Hepatocyte (in vitro differentiated cells): Measurements from ENCODE around the gene DCDC1. TPM values are rescaled to one million over a fixed set of nuclear protein-coding genes. Genes with fewer than 3 reads are reported as not detected.

Source experiments
- DNase-seq: peaks from one replicate; pipeline ENCODE4 v3.0.0-alpha.2; 2016; ENCODE audit warnings: low spot score
- H2AFZ ChIP-seq: fragments of 200-600 bp; sonication (generic); 2 replicates; pipeline ENCODE4 v1.6.0; 2016; ENCODE audit warnings: antibody characterized with exemption, mild to moderate bottlenecking
- H3K27ac ChIP-seq: fragments of 200-600 bp; sonication (generic); 2 replicates; pipeline ENCODE4 v1.5.1; 2016; ENCODE audit warnings: mild to moderate bottlenecking
- H3K27me3 ChIP-seq: fragments of 200-600 bp; sonication (generic); 2 replicates; pipeline ENCODE4 v1.6.1; 2016
- H3K36me3 ChIP-seq: fragments of 200-600 bp; sonication (generic); replicated peaks from 2 replicates; pipeline ENCODE4 v1.5.1; 2016; ENCODE audit warnings: low read depth; ENCODE audit not compliant: insufficient read depth
- H3K4me1 ChIP-seq: fragments of 200-600 bp; sonication (generic); 2 replicates; pipeline ENCODE4 v1.5.1; 2016; ENCODE audit warnings: mild to moderate bottlenecking, moderate library complexity; ENCODE audit not compliant: insufficient read depth
- H3K4me2 ChIP-seq: fragments of 200-600 bp; sonication (generic); 2 replicates; pipeline ENCODE4 v1.6.0; 2016
- H3K4me3 ChIP-seq: fragments of 200-600 bp; sonication (generic); 2 replicates; pipeline ENCODE4 v1.5.1; 2016; ENCODE audit warnings: mild to moderate bottlenecking
- H3K79me2 ChIP-seq: fragments of 200-600 bp; sonication (generic); 2 replicates; pipeline ENCODE4 v1.6.0; 2017; ENCODE audit warnings: mild to moderate bottlenecking
- H3K9me2 ChIP-seq: fragments of 200-600 bp; sonication (generic); replicated peaks from 2 replicates; pipeline ENCODE4 v1.6.0; 2017; ENCODE audit warnings: mild to moderate bottlenecking; ENCODE audit not compliant: insufficient read depth
- H3K9me3 ChIP-seq: fragments of 200-600 bp; sonication (generic); 2 replicates; pipeline ENCODE4 v1.5.1; 2016; ENCODE audit warnings: low read depth, mild to moderate bottlenecking
- H4K20me1 ChIP-seq: fragments of 200-600 bp; sonication (generic); 2 replicates; pipeline ENCODE4 v1.6.0; 2016; ENCODE audit warnings: mild to moderate bottlenecking; ENCODE audit not compliant: insufficient read depth, poor library complexity, severe bottlenecking
- EZH2 ChIP-seq: fragments of 200-600 bp; sonication (generic); IDR thresholded peaks from 2 replicates; pipeline ENCODE4 v1.6.1; 2016; ENCODE audit warnings: antibody characterized with exemption, mild to moderate bottlenecking, borderline replicate concordance
- EZH2phosphoT487 ChIP-seq: fragments of 200-600 bp; sonication (generic); IDR thresholded peaks from one replicate; pipeline ENCODE4 v1.6.1; 2018; ENCODE audit warnings: antibody characterized with exemption, mild to moderate bottlenecking, low read depth, moderate library complexity; ENCODE audit not compliant: unreplicated experiment, severe bottlenecking
- WGBS: methylation state at CpG from one replicate; pipeline ENCODE4 v1.1.6; 2016; ENCODE audit warnings: low lambda C conversion rate; ENCODE audit errors: missing lambda C conversion rate; 5-methylcytosine and 5-hydroxymethylcytosine counted together
- polyA plus RNA-seq: library from polyadenylated mRNA; unstranded; fragments of >200 nt; fragmentation: Nextera tagmentation; extraction: Ambion mirVana; gene quantifications from 2 replicates; pipeline ENCODE4 v1.2.1, GENCODE V29; 2016
- total RNA-seq: library from RNA; depleted of rRNA; stranded (reverse); fragments of >200 nt; gene quantifications from 2 replicates; pipeline ENCODE4 v1.2.3, GENCODE V29; 2014
- TF ChIP-seq, protein P1 (sequence below): fragments of 200-600 bp; sonication (generic); IDR thresholded peaks from 2 replicates; pipeline ENCODE4 v1.5.1; 2016; ENCODE audit warnings: antibody characterized with exemption, mild to moderate bottlenecking; ENCODE audit not compliant: poor library complexity

DCDC1 gene
- total and polyA plus RNA-seq, 2 experiments from 2014 or later, result 0.63 to 1.9 TPM

DNA sequence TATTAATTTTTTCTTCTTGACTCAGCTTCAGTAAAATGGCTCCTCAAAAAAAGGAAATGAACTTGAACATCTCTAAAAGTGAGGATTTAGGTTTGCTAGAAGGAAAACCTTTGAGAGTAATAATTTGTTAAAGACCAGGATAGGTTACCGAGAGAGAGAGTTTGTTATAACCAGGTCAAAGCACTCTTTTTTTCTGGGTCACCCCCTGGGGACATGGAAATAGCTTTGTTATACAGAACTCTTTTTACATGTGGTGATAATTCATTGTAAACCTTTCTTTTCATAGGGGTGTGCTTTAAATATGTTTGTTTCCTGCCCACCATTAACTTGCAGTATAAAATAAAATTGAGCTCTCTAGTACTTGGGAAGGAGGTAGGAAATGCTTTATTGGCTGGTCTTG lies 47.8 kb upstream of the DCDC1 start:
- peaks cover 3% of the 10 kb centered on the region for H3K9me2 ChIP-seq
- H3K27ac ChIP-seq, result no peak overlapping the region

DNA sequence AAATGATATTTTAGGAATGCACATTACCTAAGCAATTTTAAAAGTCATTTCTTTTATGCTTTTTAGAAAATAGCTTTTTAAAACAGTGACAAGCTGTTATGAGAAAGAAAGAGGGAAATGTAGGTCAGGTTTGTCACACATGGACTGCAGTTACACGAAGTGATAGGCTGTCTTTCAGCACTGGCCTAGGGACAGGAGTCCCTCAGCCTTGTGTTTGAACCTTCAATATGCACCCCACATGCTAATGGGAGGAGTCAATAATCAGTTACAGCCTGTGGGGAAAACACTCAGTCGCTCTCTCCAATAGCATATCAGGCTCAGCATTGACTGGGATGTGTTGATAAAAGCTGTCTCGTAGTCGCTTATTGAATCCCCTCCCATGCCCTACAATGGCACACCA lies 45.9 kb upstream of the DCDC1 start:
- WGBS, result 95% methylated on average over 4 of the region's 4 CpGs
- no peak overlapping the region for H3K27ac ChIP-seq
- no peaks in the 10 kb centered on the region for H3K9me3 ChIP-seq
- H3K4me3 ChIP-seq, result no peak overlapping the region
- H3K4me2 ChIP-seq, result no peak overlapping the region
- no peak for TF ChIP-seq EZH2
- TF ChIP-seq, protein P1, sequence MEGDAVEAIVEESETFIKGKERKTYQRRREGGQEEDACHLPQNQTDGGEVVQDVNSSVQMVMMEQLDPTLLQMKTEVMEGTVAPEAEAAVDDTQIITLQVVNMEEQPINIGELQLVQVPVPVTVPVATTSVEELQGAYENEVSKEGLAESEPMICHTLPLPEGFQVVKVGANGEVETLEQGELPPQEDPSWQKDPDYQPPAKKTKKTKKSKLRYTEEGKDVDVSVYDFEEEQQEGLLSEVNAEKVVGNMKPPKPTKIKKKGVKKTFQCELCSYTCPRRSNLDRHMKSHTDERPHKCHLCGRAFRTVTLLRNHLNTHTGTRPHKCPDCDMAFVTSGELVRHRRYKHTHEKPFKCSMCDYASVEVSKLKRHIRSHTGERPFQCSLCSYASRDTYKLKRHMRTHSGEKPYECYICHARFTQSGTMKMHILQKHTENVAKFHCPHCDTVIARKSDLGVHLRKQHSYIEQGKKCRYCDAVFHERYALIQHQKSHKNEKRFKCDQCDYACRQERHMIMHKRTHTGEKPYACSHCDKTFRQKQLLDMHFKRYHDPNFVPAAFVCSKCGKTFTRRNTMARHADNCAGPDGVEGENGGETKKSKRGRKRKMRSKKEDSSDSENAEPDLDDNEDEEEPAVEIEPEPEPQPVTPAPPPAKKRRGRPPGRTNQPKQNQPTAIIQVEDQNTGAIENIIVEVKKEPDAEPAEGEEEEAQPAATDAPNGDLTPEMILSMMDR, result no peak
- TF ChIP-seq EZH2phosphoT487, result no peak
- no peak for DNase-seq
- no peak overlapping the region for H2AFZ ChIP-seq
- H3K9me2 ChIP-seq, result peaks cover 3% of the 10 kb centered on the region
- H3K79me2 ChIP-seq, result no peaks in the 10 kb centered on the region
- H3K4me1 ChIP-seq, result no peaks in the 10 kb centered on the region
- peaks cover 2% of the 10 kb centered on the region for H4K20me1 ChIP-seq
- H3K36me3 ChIP-seq, result no peaks in the 10 kb centered on the region
- no peaks in the 10 kb centered on the region for H3K27me3 ChIP-seq

More for the DNA sequence above, 47.8 kb upstream of the DCDC1 start:
- H3K36me3 ChIP-seq, result no peaks in the 10 kb centered on the region
- H3K4me2 ChIP-seq, result no peak overlapping the region
- no peaks in the 10 kb centered on the region for H3K9me3 ChIP-seq
- no peak overlapping the region for H3K4me3 ChIP-seq
- H3K27me3 ChIP-seq, result no peaks in the 10 kb centered on the region
- no peaks in the 10 kb centered on the region for H3K79me2 ChIP-seq
- 74% methylated on average over 1 of the region's 1 CpG for WGBS
- TF ChIP-seq, protein P1, result no peak
- H3K4me1 ChIP-seq, result no peaks in the 10 kb centered on the region
- DNase-seq, result no peak
- H2AFZ ChIP-seq, result no peak overlapping the region
- peaks cover 2% of the 10 kb centered on the region for H4K20me1 ChIP-seq

- Histone ChIP-seq H3K27ac (no peak overlapping the region), H3K4me1 (no peaks in the 10 kb centered on the region), H3K4me3 (no peak overlapping the region), H4K20me1 (peaks cover 2% of the 10 kb centered on the region), H3K4me2 (no peak overlapping the region), H3K9me3 (no peaks in the 10 kb centered on the region), H3K27me3 (no peaks in the 10 kb centered on the region), H3K36me3 (no peaks in the 10 kb centered on the region), H2AFZ (no peak overlapping the region), H3K9me2 (peaks cover 3% of the 10 kb centered on the region), H3K79me2 (no peaks in the 10 kb centered on the region)
- TF ChIP-seq EZH2phosphoT487, result no peak
- TF ChIP-seq, protein P1, result no peak
- TF ChIP-seq EZH2, result no peak
- no peak for DNase-seq
- WGBS, result 89% methylated on average over 3 of the region's 3 CpGs
Measured at GRCh38 chr11:31414338-31414737, 44.8 kb upstream of the DCDC1 start.

- Histone ChIP-seq H3K9me2 (peaks cover 3% of the 10 kb centered on the region), H2AFZ (no peak overlapping the region), H3K27me3 (no peaks in the 10 kb centered on the region), H3K4me3 (no peak overlapping the region), H3K9me3 (no peaks in the 10 kb centered on the region), H3K36me3 (no peaks in the 10 kb centered on the region), H3K27ac (no peak overlapping the region), H3K4me1 (no peaks in the 10 kb centered on the region), H3K79me2 (no peaks in the 10 kb centered on the region), H3K4me2 (no peak overlapping the region), H4K20me1 (peaks cover 2% of the 10 kb centered on the region)
- DNase-seq, result no peak
- TF ChIP-seq, protein P1, result no peak
- no peak for TF ChIP-seq EZH2phosphoT487
- TF ChIP-seq EZH2, result no peak
- 100% methylated on average over 2 of the region's 2 CpGs for WGBS
Measured at GRCh38 chr11:31412946-31413345, 43.4 kb upstream of the DCDC1 start.
